T-helper 9 cell (primary cell): ENCODE results near the gene GMIP.
"Not testable (repeated sequence)": the region's sequence is repeated elsewhere in the genome, so short reads cannot be mapped to it uniquely, and the experiment has no call there.

ENCODE experiments used
- DNase-seq: peaks from one replicate; pipeline ENCODE4 v3.0.0-alpha.2; 2020

Gene GMIP

GRCh38 chr19:19633711-19634515 is 9.5 kb downstream of the GMIP start:
- DNase-seq = no peak

GRCh38 chr19:19632661-19633060 is 10.8 kb downstream of the GMIP start:
- no peak for DNase-seq

GRCh38 chr19:19631346-19631745 is 12.1 kb downstream of the GMIP start:
- DNase-seq = no peak

GRCh38 chr19:19630426-19630825 is 13.0 kb downstream of the GMIP start:
- DNase-seq = no peak

GRCh38 chr19:19630062-19630414 is 13.4 kb downstream of the GMIP start:
- DNase-seq = no peak

- DNase-seq = peak; percentile 31
These were observed 14.8 kb downstream of the GMIP start for GRCh38 chr19:19628501-19629134.

GRCh38 chr19:19627621-19628500 is 15.6 kb downstream of the GMIP start, which contains the start of gene LPAR2:
Gene LPAR2, minus strand, starts transcription at chr19:19628220. Its CDS starts 945 bp downstream, at chr19:19627275.
- DNase-seq = peak; percentile 80

- DNase-seq = no peak
These were observed 16.7 kb downstream of the GMIP start for GRCh38 chr19:19626516-19627472.

GRCh38 chr19:19624032-19624570 is 19.4 kb downstream of the GMIP start:
- DNase-seq = no peak

- DNase-seq = no peak
These were observed 20.1 kb downstream of the GMIP start for GRCh38 chr19:19623383-19623782.

GRCh38 chr19:19619849-19620210 is 23.6 kb downstream of the GMIP start:
- DNase-seq = no peak

- DNase-seq = no peak
These were observed 24.1 kb downstream of the GMIP start for GRCh38 chr19:19619181-19619848.

- peak; percentile 99 for DNase-seq
These were observed 25.0 kb downstream of the GMIP start, which contains the start of gene PBX4 for GRCh38 chr19:19618219-19619051. Gene PBX4, minus strand, starts transcription at chr19:19618687. Its CDS starts 58 bp downstream, at chr19:19618629.

GRCh38 chr19:19615086-19615485 is 28.4 kb downstream of the GMIP start:
- DNase-seq = peak; percentile 30

GRCh38 chr19:19613506-19613905 is 30.0 kb downstream of the GMIP start:
- no peak for DNase-seq

GRCh38 chr19:19610376-19611202 is 32.9 kb downstream of the GMIP start:
- no peak for DNase-seq

GRCh38 chr19:19606686-19607085 is 36.8 kb downstream of the GMIP start:
- not testable (repeated sequence) for DNase-seq

- peak; percentile 45 for DNase-seq
These were observed 37.4 kb downstream of the GMIP start for GRCh38 chr19:19606021-19606420.

GRCh38 chr19:19602713-19603324 is 40.6 kb downstream of the GMIP start:
- no peak for DNase-seq
